Stimulated activated CD8-positive, alpha-beta memory T cell treated with anti-CD3 and anti-CD28 coated beads, Interleukin-4, amount 100 ng/mL, for 4 hours (primary cell): ENCODE measurements around the gene C6orf141.

Experiments
- DNase-seq, 2 donors: peaks; one replicate each; pipeline ENCODE4 v3.0.0-alpha.2; 2020; ENCODE audit warnings: low read depth in 2 of 2, low spot score in 1 of 2

C6orf141 gene

DNA sequence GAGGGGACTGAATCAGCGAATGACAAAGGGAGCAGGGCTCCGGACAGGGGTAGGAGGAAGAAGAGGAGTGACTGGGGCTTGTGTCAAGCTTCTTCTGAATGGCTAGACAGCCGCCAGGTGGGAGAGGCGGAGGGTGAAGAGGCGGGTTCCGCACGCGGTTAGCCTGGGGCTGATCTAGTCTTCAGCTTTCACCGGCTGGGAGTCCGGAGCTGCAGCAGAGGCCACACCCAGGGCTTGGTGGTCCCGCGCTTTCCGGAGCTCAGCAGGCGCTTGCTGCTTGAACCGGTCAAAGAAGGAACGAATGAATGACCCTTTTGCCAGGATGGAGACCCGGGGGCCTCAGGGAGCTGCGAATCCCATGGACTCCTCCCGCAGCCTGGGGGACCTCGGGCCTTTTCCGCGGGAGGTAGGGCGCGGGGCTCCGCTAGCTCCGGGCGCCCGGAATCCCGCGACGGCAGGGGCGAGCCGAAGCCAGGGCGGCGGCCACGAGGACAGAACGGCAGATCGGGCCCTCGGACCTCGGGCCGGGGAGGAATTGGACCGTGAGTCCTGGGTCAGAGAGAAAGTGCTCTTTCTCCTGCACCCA lies at the start of gene C6orf141:
Gene C6orf141 (plus strand): TSS at position 177 of the 586 bp plus-strand sequence. CDS start 125 bp downstream, at position 302.
- DNase-seq, result no peak

DNA sequence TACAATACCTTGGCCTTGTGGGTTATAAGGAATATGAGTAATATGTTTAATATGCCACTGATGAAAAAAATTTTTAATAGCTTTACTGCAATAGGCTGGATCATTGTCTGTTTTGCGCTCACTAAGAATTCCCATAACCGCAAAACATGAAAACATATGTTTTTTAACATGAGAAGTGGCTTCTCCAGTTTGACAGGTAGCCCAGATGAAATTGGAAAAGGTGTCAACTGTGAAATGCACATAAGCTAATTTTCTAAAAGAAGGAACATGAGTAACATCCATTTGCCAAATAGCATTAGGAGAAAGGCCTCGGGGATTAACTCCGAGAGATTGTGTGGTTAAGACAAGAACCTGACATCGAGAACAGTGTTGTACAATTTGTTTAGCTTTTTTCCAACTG lies 45.8 kb upstream of the C6orf141 start:
- DNase-seq, result no peak

DNA sequence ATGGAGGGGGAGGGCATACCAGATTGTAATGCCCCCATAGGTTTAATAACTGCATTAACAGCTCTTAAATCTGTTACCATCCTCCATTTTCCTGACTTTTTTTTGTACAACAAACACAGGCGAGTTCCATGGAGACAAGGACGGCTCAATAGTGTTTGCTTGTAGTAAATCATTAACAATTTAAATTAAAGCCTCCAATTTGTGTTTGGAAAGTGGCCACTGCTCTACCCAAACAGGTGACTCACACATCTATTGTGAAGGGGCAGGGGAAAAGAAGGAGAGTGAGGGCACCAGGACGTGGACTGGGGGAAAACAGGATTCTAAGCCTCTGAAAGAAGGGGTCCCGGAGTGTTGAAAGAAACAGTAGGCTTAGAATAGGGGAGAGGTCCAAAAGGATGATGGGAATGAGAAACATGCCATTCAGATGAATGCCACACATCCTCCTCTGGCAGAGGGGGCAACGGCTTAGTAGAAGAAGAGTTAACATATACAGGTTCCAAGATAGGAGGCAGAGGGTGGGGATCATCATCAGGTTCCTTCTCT lies 43.8 kb upstream of the C6orf141 start:
- DNase-seq, result no peak

DNA sequence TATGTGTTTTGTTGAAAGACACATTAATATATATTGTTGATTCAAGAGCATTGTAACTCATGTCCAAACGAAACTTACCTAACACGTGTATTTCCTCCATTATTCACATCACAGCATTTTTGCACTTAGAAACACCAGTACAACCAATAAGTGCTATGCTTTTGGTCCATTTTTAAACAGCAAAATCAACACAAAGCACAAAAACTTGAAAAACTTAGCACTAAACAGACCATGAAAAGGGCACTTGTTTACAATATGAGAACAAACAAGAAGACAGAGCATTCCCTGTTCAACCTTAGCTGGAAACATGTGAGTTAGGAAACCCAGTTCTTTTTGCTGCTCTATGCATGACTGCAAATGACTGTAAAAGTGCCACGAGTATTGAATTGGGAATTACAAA lies 41.1 kb upstream of the C6orf141 start:
- no peak for DNase-seq

GRCh38 chr6:49513153-49513989 lies 37.1 kb upstream of the C6orf141 start:
- no peak for DNase-seq

- DNase-seq, result no peak
Observed at GRCh38 chr6:49514571-49515484, 35.6 kb upstream of the C6orf141 start.

DNA sequence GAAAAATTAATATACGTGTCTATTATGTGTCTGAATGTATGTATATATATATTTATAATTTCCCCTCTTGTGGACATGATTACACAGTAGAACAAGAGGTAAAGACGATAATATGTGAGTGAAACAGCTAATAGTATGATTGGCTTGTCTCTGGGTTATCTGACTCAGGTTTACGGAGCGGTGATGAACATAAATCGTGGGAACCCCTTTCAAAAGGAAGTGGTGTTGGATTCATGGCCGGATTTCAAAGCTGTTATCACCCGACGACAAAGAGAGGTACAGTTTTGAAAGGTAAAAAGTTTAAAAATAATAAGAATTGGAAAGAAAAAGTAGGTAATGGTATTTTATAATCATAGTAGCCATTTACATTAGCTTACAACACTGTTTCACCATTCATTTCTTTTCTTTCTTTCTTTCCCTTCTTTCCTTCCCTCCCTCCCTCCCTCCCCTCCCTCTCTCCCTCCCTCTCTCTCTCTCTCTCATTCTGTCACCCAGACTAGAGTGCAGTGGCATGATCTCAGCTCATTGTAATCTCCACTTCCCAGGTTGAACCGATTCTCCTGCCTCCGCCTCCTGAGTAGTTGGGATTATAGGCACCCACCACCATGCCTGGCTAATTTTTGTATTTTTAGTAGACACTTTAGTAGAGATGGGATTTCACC lies 34.9 kb upstream of the C6orf141 start:
- DNase-seq, result no peak

GRCh38 chr6:49516147-49516505 lies 34.3 kb upstream of the C6orf141 start:
- DNase-seq, result no peak

GRCh38 chr6:49517919-49518318 lies 32.5 kb upstream of the C6orf141 start:
- DNase-seq, result no peak

DNA sequence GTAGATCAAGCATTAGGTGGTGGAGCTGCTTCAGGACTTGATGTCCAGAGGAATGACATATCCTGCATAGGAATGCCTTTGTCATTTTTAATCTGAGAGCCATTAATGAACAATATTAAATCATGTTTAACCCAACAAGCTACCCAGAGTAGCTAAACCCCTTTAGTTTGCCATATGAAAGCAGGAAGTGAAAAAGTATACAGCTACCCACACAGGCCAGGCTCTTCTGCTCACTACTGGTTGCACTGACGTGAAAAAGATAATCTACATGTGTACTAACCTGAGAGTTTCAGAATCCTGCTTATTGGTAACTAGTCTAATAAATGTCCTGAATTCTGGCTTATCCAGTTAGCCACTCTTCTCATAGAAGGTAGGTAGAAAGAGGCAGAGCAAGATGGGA lies 30.8 kb upstream of the C6orf141 start:
- DNase-seq, result no peak

- DNase-seq, result no peak
Observed at GRCh38 chr6:49522710-49523593, 27.5 kb upstream of the C6orf141 start.

DNA sequence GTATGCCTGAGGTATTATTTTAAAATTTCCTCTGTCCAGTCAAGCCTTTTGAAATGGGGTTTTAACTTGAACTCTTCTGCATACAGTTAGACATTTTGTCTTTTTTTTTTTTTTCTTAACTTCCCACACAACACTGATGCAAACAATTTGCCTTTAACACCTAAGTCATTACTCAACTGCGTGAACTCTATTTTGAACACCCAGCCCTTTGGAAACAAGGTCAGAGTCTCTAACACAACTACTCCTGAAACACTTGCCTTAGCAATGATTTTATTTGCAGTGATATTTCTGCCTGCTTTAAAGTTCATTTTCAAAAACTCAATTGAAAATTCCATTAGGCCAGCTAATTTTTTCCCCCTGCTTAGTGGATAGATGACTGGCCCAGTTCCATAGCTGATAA lies 26.6 kb upstream of the C6orf141 start:
- DNase-seq, result no peak

DNA sequence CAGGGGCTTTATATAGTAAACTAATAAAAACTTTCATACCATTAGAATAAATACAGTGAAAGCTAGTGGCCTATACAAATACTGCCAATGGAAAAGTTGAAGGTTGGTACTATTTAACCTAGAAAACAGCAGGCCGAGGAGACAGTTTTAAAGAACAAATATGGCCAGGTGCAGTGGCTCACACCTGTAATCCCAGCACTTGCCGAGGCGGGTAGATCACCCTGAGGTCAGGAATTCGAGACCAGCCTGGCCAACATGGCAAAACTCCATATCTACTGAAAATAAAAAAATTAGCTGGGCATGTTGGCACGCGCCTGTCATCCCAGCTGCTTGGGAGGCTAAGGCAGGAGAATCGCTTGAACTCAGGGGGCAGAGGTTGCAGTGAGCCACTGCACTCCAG lies 25.9 kb upstream of the C6orf141 start:
- no peak for DNase-seq

DNA sequence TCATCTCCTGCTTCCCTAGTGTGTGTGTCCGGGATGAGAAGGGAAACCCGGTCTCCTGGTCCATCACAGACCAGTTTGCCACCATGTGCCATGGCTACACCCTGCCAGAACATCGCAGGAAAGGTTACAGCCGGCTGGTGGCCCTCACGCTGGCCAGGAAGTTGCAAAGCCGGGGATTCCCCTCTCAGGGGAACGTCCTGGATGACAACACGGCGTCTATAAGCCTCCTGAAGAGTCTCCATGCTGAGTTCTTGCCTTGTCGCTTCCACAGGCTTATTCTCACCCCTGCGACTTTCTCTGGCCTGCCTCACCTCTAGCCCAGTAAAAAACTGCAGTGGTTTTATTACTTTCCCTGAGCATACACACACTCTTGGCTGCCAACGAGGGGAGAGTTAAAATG lies 23.9 kb upstream of the C6orf141 start:
- DNase-seq, result no peak

GRCh38 chr6:49527320-49527719 lies 23.1 kb upstream of the C6orf141 start:
- no peak for DNase-seq

- DNase-seq, result no peak
Observed at GRCh38 chr6:49528571-49528970, 21.9 kb upstream of the C6orf141 start.

- DNase-seq, result no peak
Observed at GRCh38 chr6:49530141-49530776, 20.2 kb upstream of the C6orf141 start.

DNA sequence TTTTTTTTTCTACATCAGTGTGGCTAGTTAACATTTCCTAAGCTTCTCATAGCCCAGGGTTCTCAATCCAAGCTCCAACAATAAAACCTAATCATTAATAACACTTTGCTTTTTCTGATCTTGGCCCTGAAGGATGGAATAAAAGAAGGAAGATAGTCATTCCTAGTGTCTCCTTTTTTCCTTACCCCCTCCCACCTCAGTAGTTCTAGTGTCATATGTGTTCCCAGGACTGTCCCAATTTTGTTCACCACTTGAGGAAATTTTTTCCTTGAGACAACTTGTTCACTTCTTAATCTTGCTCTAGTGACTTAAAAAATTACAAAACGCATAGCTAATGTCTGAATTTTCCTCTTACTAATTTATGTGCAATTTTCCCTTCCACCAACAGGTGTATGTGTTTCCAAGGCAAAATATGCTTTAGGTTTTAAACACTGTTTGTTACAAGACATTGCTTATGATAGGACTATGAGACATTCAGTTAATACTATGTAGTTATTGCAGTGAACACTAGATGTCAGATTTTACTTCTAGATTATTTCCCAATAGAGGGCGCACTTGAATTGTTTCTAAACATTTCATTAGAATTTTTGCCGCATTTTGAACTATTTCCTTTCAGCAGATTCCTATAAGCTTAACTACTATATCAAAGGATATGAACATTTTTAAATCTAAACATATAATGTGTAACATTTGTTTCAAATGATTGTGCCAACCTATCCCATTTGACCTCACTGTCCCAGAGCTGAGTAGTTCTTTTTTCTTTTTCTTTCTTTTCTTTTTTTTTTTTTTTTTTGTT lies 18.5 kb upstream of the C6orf141 start:
- no peak for DNase-seq

DNA sequence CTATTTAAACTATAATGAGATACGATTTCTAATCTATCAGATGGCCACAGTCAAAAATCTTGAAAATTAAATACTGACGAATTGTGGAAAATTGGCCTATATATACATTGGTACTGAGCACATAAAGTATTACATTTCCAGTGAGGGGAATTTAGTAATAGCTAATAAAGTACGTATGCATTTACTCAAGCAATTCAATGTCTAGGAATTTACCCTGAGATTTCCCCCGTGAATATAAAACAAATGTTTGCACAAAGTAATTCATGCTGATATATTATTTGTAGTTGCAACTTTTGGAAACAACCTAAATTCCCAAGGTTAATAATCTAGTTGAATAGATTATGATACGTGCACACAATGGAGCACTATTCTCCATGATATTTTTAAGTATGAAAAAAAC lies 14.7 kb upstream of the C6orf141 start:
- no peak for DNase-seq
